ENCODE results near the gene RPGR.

RPGR gene

DNA sequence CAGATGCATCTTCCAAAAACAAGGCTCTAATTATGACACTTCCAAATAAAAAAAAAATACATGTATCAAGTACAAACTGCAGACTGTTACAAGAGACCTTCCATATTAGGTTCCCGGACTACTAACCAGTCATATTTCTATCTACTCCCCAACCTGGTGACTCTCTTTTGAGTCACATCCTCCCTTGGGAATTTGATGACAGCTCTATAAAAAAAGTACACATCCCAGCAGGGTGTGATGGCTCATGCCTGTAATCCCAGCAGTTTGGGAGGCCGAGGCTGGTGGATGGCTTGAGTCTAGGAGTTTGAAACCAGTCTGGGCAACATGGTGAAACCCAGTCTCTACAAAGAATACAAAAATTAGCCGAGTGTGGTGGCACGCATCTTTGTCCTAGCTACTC lies 14.9 kb downstream of the RPGR start:
- no peaks in the 10 kb centered on the region for H3K27me3 Mint-ChIP-seq
- no peak overlapping the region for H3K4me3 Mint-ChIP-seq
- no peak for DNase-seq (ENCODE audit: low spot score in 2 of 2)
- no peaks in the 10 kb centered on the region for H3K4me1 Mint-ChIP-seq
- peaks cover 7% of the 10 kb centered on the region for H3K36me3 Mint-ChIP-seq (ENCODE audit: insufficient read depth)
- H3K27ac Mint-ChIP-seq (ENCODE audit: low read depth): no peak overlapping the region
- H3K9me3 Mint-ChIP-seq: no peaks in the 10 kb centered on the region
- ATAC-seq (replicated peaks; ENCODE audit: extremely low read depth, poor library complexity, severe bottlenecking): no peak

DNA sequence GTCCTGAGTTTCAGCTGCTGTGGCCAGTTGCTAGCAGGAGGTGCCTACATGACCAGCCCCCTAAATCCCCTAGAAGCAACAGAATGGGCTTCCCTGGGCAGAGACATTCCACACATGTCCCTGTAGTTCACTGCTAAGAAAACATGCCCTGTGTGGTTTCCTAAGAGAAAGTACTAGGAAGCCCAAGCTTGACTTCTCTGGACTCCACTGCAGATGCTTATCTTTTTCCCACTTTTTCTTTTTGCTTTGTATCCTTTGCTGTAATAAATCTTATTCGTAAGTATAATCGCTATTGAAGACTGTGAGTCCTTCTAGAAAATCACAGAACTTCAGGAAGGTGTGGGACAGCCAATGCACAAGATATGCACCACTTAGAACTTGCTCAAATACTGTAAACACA lies 15.6 kb downstream of the RPGR start:
- ATAC-seq (replicated peaks; ENCODE audit: extremely low read depth, poor library complexity, severe bottlenecking) (no peak), DNase-seq (ENCODE audit: low spot score in 2 of 2) (no peak)
- Mint-ChIP-seq H3K27ac (ENCODE audit: low read depth) (no peak overlapping the region), H3K36me3 (ENCODE audit: insufficient read depth) (peaks cover 5% of the 10 kb centered on the region), H3K4me3 (no peak overlapping the region), H3K27me3 (no peaks in the 10 kb centered on the region), H3K9me3 (no peaks in the 10 kb centered on the region), H3K4me1 (no peaks in the 10 kb centered on the region)

DNA sequence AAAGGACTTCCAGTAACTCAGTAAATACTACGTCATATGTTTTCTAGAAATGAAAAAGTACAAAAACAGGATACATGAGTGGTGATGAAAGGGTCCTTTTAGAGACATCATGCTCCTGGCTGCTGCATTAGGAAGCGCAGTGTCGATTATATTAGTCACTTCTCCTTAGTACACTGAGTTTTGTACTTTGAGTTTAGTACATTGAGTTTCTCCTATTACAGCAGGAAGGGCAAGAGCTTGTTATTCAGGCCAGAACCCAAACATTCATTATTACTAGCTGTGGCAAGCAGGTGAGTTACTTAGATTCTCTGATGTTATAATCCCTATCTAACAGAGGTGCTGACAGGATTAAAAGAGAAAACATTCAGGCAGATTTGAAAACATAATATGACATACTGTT lies 21.3 kb downstream of the RPGR start:
- no peaks in the 10 kb centered on the region for H3K27me3 Mint-ChIP-seq
- no peaks in the 10 kb centered on the region for H3K4me1 Mint-ChIP-seq

DNA sequence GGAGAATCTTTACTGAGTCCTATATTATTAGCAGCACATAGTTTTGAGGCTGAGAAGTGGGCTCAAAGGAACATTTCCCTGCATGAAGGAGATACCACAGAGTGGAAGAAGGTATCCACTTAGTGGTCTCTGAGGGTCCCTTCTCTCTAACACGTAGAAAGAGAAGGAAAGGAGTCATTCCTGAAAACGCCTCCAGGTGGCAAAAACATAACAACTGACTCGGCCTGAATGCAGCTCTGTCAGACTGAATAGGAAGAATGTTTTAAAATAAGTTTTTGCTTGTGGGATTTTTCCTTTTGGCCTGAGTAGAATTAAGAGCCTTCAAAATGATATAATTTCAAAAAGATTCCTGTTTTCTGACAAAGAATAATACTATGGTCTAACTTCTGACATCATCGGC lies 23.3 kb downstream of the RPGR start:
- DNase-seq (ENCODE audit: low spot score in 2 of 2) (no peak), ATAC-seq (replicated peaks; ENCODE audit: extremely low read depth, poor library complexity, severe bottlenecking) (no peak)
- H3K4me1 Mint-ChIP-seq: no peaks in the 10 kb centered on the region
- H3K4me3 Mint-ChIP-seq: no peak overlapping the region
- no peak overlapping the region for H3K27ac Mint-ChIP-seq (ENCODE audit: low read depth)
- H3K27me3 Mint-ChIP-seq: no peaks in the 10 kb centered on the region
- no peaks in the 10 kb centered on the region for H3K9me3 Mint-ChIP-seq
- peaks cover 11% of the 10 kb centered on the region for H3K36me3 Mint-ChIP-seq (ENCODE audit: insufficient read depth)

More for the DNA sequence above, 21.3 kb downstream of the RPGR start:
- Mint-ChIP-seq H3K4me3 (no peak overlapping the region), H3K36me3 (ENCODE audit: insufficient read depth) (peaks cover 6% of the 10 kb centered on the region), H3K27ac (ENCODE audit: low read depth) (no peak overlapping the region), H3K9me3 (no peaks in the 10 kb centered on the region)
- ATAC-seq (replicated peaks; ENCODE audit: extremely low read depth, poor library complexity, severe bottlenecking) (no peak), DNase-seq (ENCODE audit: low spot score in 2 of 2) (no peak)

DNA sequence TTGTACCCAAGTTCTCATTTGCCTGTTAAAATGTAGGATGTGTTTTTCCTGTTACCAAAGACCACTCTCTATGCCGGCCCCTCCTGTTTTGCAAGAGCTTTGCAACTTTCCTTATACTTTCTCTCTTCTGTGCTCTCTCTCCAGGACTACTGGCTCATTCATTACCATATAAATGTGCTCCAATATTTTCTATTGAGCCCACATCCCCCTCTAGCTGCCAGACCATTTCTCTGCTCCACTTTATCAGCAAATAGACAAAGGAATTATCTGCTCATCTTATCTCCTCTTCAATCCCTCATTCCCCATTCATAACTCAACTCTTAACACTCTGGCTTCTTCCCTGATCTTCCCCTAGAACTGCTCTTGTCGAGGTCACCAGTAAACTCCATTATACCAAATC lies 33.6 kb downstream of the RPGR start:
- Mint-ChIP-seq H3K4me1 (no peaks in the 10 kb centered on the region), H3K27ac (ENCODE audit: low read depth) (no peak overlapping the region), H3K36me3 (ENCODE audit: insufficient read depth) (no peaks in the 10 kb centered on the region), H3K27me3 (no peaks in the 10 kb centered on the region), H3K9me3 (no peaks in the 10 kb centered on the region), H3K4me3 (no peak overlapping the region)
- ATAC-seq (replicated peaks; ENCODE audit: extremely low read depth, poor library complexity, severe bottlenecking) (no peak), DNase-seq (ENCODE audit: low spot score in 2 of 2) (no peak)

DNA sequence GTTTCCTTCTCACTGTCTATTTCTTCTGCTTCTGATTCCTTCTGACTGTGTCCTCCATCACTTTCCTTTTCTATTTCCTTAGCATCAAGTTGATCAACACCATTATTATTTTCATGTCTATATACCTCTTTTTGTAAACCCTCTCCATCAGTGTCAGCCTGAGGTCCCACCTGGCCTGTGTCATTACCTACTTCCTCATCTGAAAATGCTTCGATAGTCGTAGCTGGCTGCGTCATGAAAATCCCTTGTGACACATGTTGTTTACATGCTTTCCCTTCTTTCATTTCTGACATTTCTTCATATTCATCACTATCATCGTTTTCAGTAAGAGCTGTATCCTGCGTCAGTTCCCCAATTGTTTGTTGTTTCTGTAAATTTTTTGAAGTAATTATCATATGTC lies 39.6 kb downstream of the RPGR start:
- Mint-ChIP-seq H3K4me1 (peaks cover 11% of the 10 kb centered on the region), H3K36me3 (ENCODE audit: insufficient read depth) (peaks cover 10% of the 10 kb centered on the region), H3K27me3 (no peaks in the 10 kb centered on the region), H3K9me3 (no peaks in the 10 kb centered on the region), H3K4me3 (no peak overlapping the region), H3K27ac (ENCODE audit: low read depth) (peak overlapping the region; percentile 47)
- ATAC-seq (replicated peaks; ENCODE audit: extremely low read depth, poor library complexity, severe bottlenecking) (no peak), DNase-seq (ENCODE audit: low spot score in 2 of 2) (no peak)

DNA sequence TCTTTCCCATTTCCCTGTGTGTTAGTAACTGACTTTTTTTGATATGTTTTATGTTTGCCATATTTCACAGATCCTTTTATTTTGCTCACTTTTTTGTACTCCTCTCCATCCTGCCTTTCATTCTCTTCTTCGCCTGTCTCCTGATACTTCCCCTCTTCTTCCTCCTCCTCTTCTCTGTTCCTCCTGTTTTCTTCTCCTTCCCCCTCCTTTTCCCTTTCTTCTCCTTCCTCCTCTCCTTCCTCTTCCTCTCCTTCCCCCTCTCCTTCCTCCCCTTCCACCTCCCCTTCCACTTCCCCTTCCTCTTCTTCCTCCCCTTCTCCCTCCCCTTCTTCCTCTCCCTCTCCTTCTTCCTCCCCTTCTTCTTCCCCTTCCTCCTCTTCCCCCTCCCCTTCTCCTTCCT lies 41.7 kb downstream of the RPGR start:
- Mint-ChIP-seq H3K4me1 (peaks cover 11% of the 10 kb centered on the region), H3K36me3 (ENCODE audit: insufficient read depth) (peaks cover 10% of the 10 kb centered on the region), H3K9me3 (no peaks in the 10 kb centered on the region), H3K27ac (ENCODE audit: low read depth) (peak overlapping the region; percentile 8), H3K4me3 (no peak overlapping the region), H3K27me3 (no peaks in the 10 kb centered on the region)
- ATAC-seq (replicated peaks; ENCODE audit: extremely low read depth, poor library complexity, severe bottlenecking): no peak
- no peak for DNase-seq (ENCODE audit: low spot score in 2 of 2)

DNA sequence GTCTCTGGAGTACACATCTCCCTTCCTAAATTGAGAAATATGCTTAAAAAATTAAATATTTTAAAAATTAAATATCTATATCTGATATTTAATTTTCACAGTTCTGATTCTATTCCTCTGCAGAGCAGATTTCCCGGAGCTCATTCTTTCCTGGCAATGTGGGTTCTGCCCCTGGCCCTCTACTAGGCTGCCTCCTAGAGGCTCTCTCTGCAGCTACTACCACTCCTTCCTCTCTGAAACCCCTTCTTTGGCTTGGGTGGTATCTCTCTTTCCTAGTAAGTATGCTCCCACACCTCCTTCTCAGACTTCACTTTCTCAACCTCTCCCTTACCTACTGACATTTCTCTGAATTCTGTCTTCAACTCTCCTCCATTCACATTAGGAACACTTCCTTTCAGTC lies 45.3 kb downstream of the RPGR start:
- Mint-ChIP-seq H3K27ac (ENCODE audit: low read depth) (no peak overlapping the region), H3K36me3 (ENCODE audit: insufficient read depth) (peaks cover 4% of the 10 kb centered on the region), H3K4me3 (no peak overlapping the region), H3K4me1 (peaks cover 6% of the 10 kb centered on the region), H3K27me3 (no peaks in the 10 kb centered on the region), H3K9me3 (no peaks in the 10 kb centered on the region)
- ATAC-seq (replicated peaks; ENCODE audit: extremely low read depth, poor library complexity, severe bottlenecking) (no peak), DNase-seq (ENCODE audit: low spot score in 2 of 2) (no peak)

DNA sequence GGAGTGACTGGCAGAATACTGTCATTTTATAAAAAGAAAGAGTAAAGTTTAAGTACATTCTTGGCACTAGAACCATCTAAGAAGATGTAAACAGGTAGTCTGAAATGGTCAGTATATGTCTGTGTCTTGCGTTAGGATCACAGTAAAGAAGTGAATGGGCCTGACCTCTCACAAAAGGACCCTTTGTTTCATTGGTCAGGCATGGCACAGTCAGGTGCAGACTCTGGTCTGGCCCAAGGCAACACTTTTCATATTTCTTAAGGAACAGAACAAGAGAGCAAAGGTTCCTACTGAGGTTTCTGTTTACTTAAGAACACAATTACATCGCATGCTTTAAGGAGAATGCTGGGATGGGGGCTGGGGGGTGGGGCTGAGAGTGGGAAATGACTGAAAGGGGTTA lies 48.1 kb downstream of the RPGR start:
- Mint-ChIP-seq H3K27ac (ENCODE audit: low read depth) (no peak overlapping the region), H3K36me3 (ENCODE audit: insufficient read depth) (peaks cover 1% of the 10 kb centered on the region), H3K4me1 (no peaks in the 10 kb centered on the region), H3K4me3 (no peak overlapping the region), H3K27me3 (no peaks in the 10 kb centered on the region), H3K9me3 (no peaks in the 10 kb centered on the region)
- no peak for ATAC-seq (replicated peaks; ENCODE audit: extremely low read depth, poor library complexity, severe bottlenecking)
- DNase-seq (ENCODE audit: low spot score in 2 of 2): no peak

DNA sequence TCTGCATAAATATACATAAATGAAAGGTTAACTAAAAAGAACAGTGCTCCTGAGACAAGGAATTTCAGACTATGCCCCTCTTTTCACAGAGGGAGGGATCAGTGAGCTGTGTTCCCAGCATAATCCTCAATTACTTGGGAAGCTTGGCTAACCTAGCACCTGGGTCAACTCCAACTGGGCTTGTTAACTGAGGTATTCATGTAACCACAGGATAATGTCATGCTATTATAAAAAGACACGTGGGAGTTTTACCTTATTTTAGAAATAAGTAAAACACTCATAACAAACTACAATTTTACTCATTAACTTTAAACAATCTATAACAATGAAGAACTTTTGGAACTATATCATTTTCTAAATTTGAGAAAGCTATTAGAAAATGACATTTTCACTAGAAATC lies 48.6 kb downstream of the RPGR start:
- H3K27ac Mint-ChIP-seq (ENCODE audit: low read depth): no peak overlapping the region
- H3K4me1 Mint-ChIP-seq: no peaks in the 10 kb centered on the region
- no peaks in the 10 kb centered on the region for H3K27me3 Mint-ChIP-seq
- ATAC-seq (replicated peaks; ENCODE audit: extremely low read depth, poor library complexity, severe bottlenecking) (no peak), DNase-seq (ENCODE audit: low spot score in 2 of 2) (no peak)
- no peak overlapping the region for H3K4me3 Mint-ChIP-seq
- H3K9me3 Mint-ChIP-seq: no peaks in the 10 kb centered on the region
- peaks cover 1% of the 10 kb centered on the region for H3K36me3 Mint-ChIP-seq (ENCODE audit: insufficient read depth)

DNA sequence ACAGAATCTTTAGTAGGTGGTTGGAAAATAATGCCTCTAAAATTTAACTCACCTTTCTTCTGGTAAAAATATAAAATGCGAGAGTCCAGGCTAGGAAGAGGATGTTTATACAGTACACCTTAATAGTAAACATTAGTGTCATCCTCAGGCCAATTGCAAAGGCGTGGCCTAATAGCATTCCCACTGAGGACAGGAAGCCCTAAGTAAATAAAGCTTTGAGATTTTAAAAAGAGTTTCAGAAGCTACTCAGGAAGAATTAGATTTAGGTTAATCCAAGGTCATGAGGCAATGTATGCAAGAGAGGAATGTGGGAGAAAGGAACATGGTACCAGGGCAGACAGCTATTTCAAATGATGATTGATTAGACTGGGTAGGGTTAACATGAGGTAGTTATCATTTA lies 49.5 kb downstream of the RPGR start:
- ATAC-seq (replicated peaks; ENCODE audit: extremely low read depth, poor library complexity, severe bottlenecking) (no peak), DNase-seq (ENCODE audit: low spot score in 2 of 2) (no peak)
- Mint-ChIP-seq H3K27ac (ENCODE audit: low read depth) (no peak overlapping the region), H3K36me3 (ENCODE audit: insufficient read depth) (no peaks in the 10 kb centered on the region), H3K9me3 (no peaks in the 10 kb centered on the region), H3K27me3 (no peaks in the 10 kb centered on the region), H3K4me3 (no peak overlapping the region), H3K4me1 (no peaks in the 10 kb centered on the region)

DNA sequence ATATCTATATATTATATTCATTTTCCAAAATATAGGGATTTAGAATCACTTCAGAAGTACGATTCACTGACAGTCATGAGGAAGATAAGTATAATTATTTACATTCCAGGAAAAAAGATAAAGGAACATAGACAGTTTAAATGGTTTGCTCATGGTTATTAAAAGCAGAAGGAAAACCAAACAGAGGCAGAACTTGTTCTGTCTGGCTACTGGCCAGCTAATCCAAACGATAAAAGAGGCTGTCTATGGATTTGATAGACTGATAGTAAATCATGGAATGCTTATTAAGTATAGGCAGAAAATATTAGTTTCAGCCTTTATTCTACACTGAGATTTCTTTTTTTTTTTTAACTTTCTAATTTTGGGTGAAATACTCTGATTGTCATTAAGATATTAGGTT lies 50.2 kb downstream of the RPGR start:
- Mint-ChIP-seq H3K27ac (ENCODE audit: low read depth) (no peak overlapping the region), H3K27me3 (no peaks in the 10 kb centered on the region), H3K4me1 (no peaks in the 10 kb centered on the region), H3K4me3 (no peak overlapping the region), H3K9me3 (no peaks in the 10 kb centered on the region), H3K36me3 (ENCODE audit: insufficient read depth) (no peaks in the 10 kb centered on the region)
- DNase-seq (ENCODE audit: low spot score in 2 of 2) (no peak), ATAC-seq (replicated peaks; ENCODE audit: extremely low read depth, poor library complexity, severe bottlenecking) (no peak)

DNA sequence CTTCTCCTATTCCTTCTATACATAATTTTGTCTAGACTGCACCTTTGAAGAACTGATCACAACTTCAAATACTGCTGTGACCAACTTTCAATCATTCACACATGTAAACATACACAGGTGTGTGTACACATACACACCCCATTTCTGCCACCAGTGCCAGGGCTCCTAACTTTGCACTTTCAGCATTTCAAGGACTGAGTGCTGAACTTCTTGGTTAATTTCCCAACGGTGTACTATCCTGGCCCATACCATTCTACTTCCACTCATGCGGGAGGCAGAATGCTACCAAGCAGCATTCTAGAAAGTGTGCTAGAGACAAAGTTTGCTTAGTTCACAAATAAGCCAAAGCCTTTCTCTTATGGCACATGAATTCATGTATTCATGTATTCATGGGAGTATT lies 51.2 kb downstream of the RPGR start:
- no peaks in the 10 kb centered on the region for H3K27me3 Mint-ChIP-seq
- no peak for ATAC-seq (replicated peaks; ENCODE audit: extremely low read depth, poor library complexity, severe bottlenecking)
- no peak for DNase-seq (ENCODE audit: low spot score in 2 of 2)
- no peaks in the 10 kb centered on the region for H3K9me3 Mint-ChIP-seq
- no peak overlapping the region for H3K4me3 Mint-ChIP-seq
- H3K4me1 Mint-ChIP-seq: no peaks in the 10 kb centered on the region
- peaks cover 5% of the 10 kb centered on the region for H3K36me3 Mint-ChIP-seq (ENCODE audit: insufficient read depth)
- H3K27ac Mint-ChIP-seq (ENCODE audit: low read depth): no peak overlapping the region

DNA sequence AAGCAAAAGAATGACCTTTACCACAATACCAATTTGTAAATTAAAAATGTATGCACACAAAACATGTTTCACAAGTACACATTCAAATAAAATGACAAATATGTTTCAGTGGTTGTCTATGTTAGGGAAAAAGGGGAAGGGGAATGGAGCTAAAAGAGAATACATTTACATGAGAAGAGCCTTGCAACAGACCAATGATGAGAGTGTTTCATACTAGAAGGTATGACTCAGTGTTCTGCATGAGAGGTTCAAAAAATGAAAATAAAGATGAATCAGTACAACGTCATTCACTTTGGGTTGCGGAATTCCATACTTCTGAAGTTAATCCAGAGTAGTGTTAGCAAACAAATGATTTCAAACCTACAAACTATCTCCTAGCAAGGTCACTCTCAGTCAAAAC lies 51.7 kb downstream of the RPGR start:
- DNase-seq (ENCODE audit: low spot score in 2 of 2) (no peak), ATAC-seq (replicated peaks; ENCODE audit: extremely low read depth, poor library complexity, severe bottlenecking) (no peak)
- Mint-ChIP-seq H3K9me3 (no peaks in the 10 kb centered on the region), H3K4me3 (no peak overlapping the region), H3K27me3 (no peaks in the 10 kb centered on the region), H3K36me3 (ENCODE audit: insufficient read depth) (peaks cover 5% of the 10 kb centered on the region), H3K4me1 (no peaks in the 10 kb centered on the region), H3K27ac (ENCODE audit: low read depth) (no peak overlapping the region)

Measured in central memory CD8-positive, alpha-beta T cell (primary cell).